Measurements from ENCODE around the gene DNAH8. TPM values are rescaled to one million over a fixed set of nuclear protein-coding genes. Genes with fewer than 3 reads are reported as not detected.

The DNAH8 gene
- total RNA-seq, 1 donor from 2014 or later = 0.03 TPM

DNA sequence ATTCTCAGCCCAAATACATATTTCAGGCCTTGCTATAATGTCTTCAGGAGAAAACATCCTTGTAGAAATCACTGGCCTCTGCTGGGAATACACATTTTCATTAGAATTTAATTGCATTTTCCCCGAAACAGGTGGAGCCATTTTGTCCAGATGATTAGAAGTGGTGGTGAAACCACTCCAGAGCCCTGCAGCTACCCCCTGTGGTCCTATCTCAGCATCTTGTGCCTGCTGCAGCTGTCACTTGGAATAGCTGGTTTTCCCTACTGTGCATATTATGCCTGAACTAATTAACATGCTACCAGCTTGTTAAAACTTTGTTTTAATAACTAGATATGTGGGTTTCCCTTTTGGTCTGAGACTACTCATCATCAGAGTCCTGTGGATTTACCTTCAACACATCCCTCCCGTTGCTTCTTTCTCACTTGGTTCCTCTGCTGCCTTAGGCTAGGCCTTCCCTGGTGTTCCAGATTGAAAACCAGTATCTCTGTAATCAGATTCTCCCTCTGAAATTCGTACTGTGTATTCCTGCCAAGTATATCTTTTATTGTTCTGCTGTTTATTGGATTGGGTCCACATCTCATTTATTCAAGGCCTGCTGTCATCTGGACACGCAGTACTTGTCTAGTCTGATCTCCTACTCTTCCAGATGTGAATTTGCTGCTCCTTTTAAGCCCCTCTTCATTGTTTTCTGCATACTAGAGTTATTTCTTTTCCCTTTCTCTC, 15.2 kb downstream of the DNAH8 start:
- H3K27me3 ChIP-seq (ENCODE audit: low read depth) = no peaks in the 10 kb centered on the region
- H3K4me1 ChIP-seq = no peaks in the 10 kb centered on the region
- no peaks in the 10 kb centered on the region for H3K9me3 ChIP-seq
- intact Hi-C loops (cut with DNase I) = no loop called here
- H3K36me3 ChIP-seq = no peaks in the 10 kb centered on the region
- DNase-seq (no peak), ATAC-seq (no peak)
- no peak overlapping the region for H3K27ac ChIP-seq
- H3K4me3 ChIP-seq = no peak overlapping the region
- TF ChIP-seq, protein P1, sequence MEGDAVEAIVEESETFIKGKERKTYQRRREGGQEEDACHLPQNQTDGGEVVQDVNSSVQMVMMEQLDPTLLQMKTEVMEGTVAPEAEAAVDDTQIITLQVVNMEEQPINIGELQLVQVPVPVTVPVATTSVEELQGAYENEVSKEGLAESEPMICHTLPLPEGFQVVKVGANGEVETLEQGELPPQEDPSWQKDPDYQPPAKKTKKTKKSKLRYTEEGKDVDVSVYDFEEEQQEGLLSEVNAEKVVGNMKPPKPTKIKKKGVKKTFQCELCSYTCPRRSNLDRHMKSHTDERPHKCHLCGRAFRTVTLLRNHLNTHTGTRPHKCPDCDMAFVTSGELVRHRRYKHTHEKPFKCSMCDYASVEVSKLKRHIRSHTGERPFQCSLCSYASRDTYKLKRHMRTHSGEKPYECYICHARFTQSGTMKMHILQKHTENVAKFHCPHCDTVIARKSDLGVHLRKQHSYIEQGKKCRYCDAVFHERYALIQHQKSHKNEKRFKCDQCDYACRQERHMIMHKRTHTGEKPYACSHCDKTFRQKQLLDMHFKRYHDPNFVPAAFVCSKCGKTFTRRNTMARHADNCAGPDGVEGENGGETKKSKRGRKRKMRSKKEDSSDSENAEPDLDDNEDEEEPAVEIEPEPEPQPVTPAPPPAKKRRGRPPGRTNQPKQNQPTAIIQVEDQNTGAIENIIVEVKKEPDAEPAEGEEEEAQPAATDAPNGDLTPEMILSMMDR (IDR thresholded peaks at IDR 0.05) = no peak

DNA sequence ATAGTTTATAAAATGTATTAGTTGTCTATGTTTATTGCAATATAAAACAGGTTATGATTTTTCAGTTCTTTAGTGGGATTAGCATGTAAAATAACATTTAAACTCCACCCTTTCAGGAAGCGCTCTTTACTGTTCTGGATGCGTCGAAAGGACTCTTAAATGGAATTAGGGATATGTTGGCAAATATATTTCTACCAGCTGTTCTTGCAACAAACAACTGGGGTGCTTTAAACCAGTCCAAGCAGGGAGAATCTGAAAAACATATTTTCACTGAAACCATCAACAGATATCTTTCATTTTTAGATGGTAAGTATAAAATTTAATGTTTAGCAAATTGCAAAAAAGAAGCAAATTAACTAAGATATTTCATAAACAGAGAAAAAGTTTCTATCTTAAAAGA, 21.8 kb downstream of the DNAH8 start:
- Histone ChIP-seq H3K36me3 (no peaks in the 10 kb centered on the region), H3K27me3 (ENCODE audit: low read depth) (no peaks in the 10 kb centered on the region), H3K4me1 (no peaks in the 10 kb centered on the region), H3K9me3 (no peaks in the 10 kb centered on the region), H3K4me3 (no peak overlapping the region), H3K27ac (no peak overlapping the region)
- ATAC-seq = no peak
- intact Hi-C loops (cut with DNase I) = no loop called here
- DNase-seq = no peak
- TF ChIP-seq, protein P1 (IDR thresholded peaks at IDR 0.05) = no peak

DNA sequence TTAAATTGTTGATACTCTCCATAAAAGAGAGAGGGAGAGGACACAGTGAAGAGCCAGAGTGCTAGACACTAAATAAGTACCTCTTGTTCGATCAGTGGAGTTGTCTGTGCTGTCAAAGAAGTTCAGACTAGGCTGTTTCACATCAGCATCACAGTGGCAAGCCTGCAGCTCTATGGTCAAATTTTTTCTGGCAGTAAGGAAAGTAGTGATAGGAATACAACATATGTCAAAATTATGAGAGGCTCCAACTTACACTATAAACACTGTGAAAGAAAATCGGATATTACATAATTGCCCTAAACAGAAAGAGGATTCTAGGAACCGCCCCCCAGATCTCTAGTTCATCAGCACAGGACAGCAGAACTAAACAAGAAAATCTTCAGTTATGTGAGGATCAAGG, 23.1 kb downstream of the DNAH8 start:
- H3K27ac ChIP-seq = no peak overlapping the region
- no peaks in the 10 kb centered on the region for H3K27me3 ChIP-seq (ENCODE audit: low read depth)
- H3K4me3 ChIP-seq = no peak overlapping the region
- no peak for DNase-seq
- intact Hi-C loops (cut with DNase I) = no loop called here
- H3K9me3 ChIP-seq = no peaks in the 10 kb centered on the region
- H3K4me1 ChIP-seq = no peaks in the 10 kb centered on the region
- no peaks in the 10 kb centered on the region for H3K36me3 ChIP-seq
- TF ChIP-seq, protein P1 (IDR thresholded peaks at IDR 0.05) = no peak
- no peak for ATAC-seq

DNA sequence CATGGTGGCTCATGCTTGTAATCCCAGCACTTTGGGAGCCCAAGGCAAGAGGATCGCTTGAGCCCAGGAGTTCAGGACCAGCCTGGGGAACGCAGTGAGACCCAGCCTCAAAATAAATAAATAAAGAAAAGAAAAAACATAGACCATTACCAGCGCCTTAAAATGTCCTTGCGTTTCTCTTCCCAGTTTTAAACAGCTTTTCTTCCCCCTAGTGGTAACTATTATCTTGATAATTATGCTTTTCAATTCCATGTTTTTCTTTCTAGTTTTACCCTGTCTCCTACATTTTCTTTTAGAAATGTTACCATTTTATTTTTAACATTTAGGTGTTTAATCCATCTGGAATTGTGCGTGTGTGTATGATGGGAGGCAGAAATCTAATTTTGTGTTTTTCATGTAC, 24.4 kb downstream of the DNAH8 start:
- DNase-seq (no peak), ATAC-seq (no peak)
- TF ChIP-seq, protein P1 (IDR thresholded peaks at IDR 0.05) = peak; percentile 23

DNA sequence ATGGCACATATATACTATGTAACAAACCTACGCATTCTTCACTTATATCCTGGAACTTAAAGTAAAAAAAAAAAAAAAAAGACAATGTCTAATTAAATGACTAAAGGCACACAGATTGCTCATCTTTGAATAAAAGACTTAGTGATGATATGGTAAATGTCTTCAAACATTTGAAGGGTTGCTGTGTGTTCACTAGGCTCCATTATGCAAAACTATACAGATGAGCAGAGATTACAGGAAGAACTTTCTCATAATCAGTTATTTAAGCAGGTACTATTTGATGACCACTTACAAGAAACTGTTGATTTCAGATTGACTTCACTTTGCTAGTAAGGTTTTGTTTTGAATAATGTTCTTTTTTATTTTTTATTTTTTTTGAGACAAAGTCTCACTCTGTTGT, 34.4 kb downstream of the DNAH8 start:
- H3K27me3 ChIP-seq (ENCODE audit: low read depth) = no peaks in the 10 kb centered on the region
- DNase-seq (no peak), ATAC-seq (no peak)
- H3K4me3 ChIP-seq = no peak overlapping the region
- no peaks in the 10 kb centered on the region for H3K9me3 ChIP-seq
- no peak overlapping the region for H3K27ac ChIP-seq
- TF ChIP-seq, protein P1 (IDR thresholded peaks at IDR 0.05) = no peak
- intact Hi-C loops (cut with DNase I) = no loop called here
- H3K4me1 ChIP-seq = no peaks in the 10 kb centered on the region
- no peaks in the 10 kb centered on the region for H3K36me3 ChIP-seq

More for the DNA sequence above, 24.4 kb downstream of the DNAH8 start:
- intact Hi-C loops (cut with DNase I) = no loop called here
- no peaks in the 10 kb centered on the region for H3K9me3 ChIP-seq
- H3K4me3 ChIP-seq = no peak overlapping the region
- no peaks in the 10 kb centered on the region for H3K36me3 ChIP-seq
- no peak overlapping the region for H3K27ac ChIP-seq
- no peaks in the 10 kb centered on the region for H3K4me1 ChIP-seq
- no peaks in the 10 kb centered on the region for H3K27me3 ChIP-seq (ENCODE audit: low read depth)
